Neural progenitor cell (in vitro differentiated cells): ENCODE results near the gene KIFC3. TPM values are rescaled to one million over a fixed set of nuclear protein-coding genes. Genes with fewer than 3 reads are reported as not detected.
"Not testable (repeated sequence)": the region's sequence is repeated elsewhere in the genome, so short reads cannot be mapped to it uniquely, and the experiment has no call there.

ENCODE experiments used
- DNase-seq: peaks from one replicate; pipeline ENCODE4 v3.0.0-alpha.2; 2016; ENCODE audit warnings: low spot score
- H2AFZ ChIP-seq: fragments of 200-600 bp; sonication (generic); replicated peaks from 2 replicates; pipeline ENCODE4 v1.6.1; 2016; ENCODE audit warnings: antibody characterized with exemption
- H3F3A ChIP-seq: fragments of 200-600 bp; sonication (generic); 2 replicates; pipeline ENCODE4 v1.6.1; 2016; ENCODE audit warnings: antibody characterized with exemption, low read depth
- H3K27ac ChIP-seq: fragments of 200-600 bp; sonication (generic); 2 replicates; pipeline ENCODE4 v1.5.1; 2016; ENCODE audit warnings: mild to moderate bottlenecking
- H3K27me3 ChIP-seq: fragments of 200-600 bp; sonication (generic); 2 replicates; pipeline ENCODE4 v1.6.1; 2016; ENCODE audit warnings: mild to moderate bottlenecking, moderate library complexity
- H3K36me3 ChIP-seq: fragments of 200-600 bp; sonication (generic); 2 replicates; pipeline ENCODE4 v1.5.1; 2016
- H3K4me1 ChIP-seq: fragments of 200-600 bp; sonication (generic); 2 replicates; pipeline ENCODE4 v1.6.1; 2016; ENCODE audit warnings: mixed run types
- H3K4me2 ChIP-seq: fragments of 200-600 bp; sonication (generic); 2 replicates; pipeline ENCODE4 v1.6.1; 2016
- H3K4me3 ChIP-seq: fragments of 200-600 bp; sonication (generic); 2 replicates; pipeline ENCODE4 v1.5.1; 2016
- H3K79me2 ChIP-seq: fragments of 200-600 bp; sonication (generic); 2 replicates; pipeline ENCODE4 v1.6.1; 2016; ENCODE audit warnings: low read depth
- H3K9ac ChIP-seq: fragments of 200-600 bp; sonication (generic); 2 replicates; pipeline ENCODE4 v1.6.1; 2016
- H3K9me3 ChIP-seq: fragments of 200-600 bp; sonication (generic); 2 replicates; pipeline ENCODE4 v1.5.1; 2016; ENCODE audit warnings: low read depth
- H4K20me1 ChIP-seq: fragments of 200-600 bp; sonication (generic); 2 replicates; pipeline ENCODE4 v1.6.1; 2016; ENCODE audit warnings: low read depth
- H3K27ac Mint-ChIP-seq: 3 replicates; pipeline ENCODE4 v1.8.0; 2021; ENCODE audit warnings: mixed read lengths
- H3K27me3 Mint-ChIP-seq: 2 replicates; pipeline ENCODE4 v1.8.0; 2022; ENCODE audit warnings: low read depth, mild to moderate bottlenecking, inconsistent platforms, moderate library complexity, mixed read lengths; ENCODE audit not compliant: insufficient read depth
- H3K36me3 Mint-ChIP-seq: 3 replicates; pipeline ENCODE4 v1.8.0; 2021; ENCODE audit warnings: mixed read lengths
- H3K4me1 Mint-ChIP-seq: 3 replicates; pipeline ENCODE4 v1.8.0; 2021; ENCODE audit warnings: mixed read lengths
- H3K4me3 Mint-ChIP-seq: 3 replicates; pipeline ENCODE4 v1.8.0; 2021; ENCODE audit warnings: mild to moderate bottlenecking, moderate library complexity, mixed read lengths
- H3K9me3 Mint-ChIP-seq: 3 replicates; pipeline ENCODE4 v1.8.0; 2020; ENCODE audit warnings: mixed read lengths
- CTCF ChIP-seq: fragments of 200-600 bp; sonication (generic); IDR thresholded peaks from 2 replicates; pipeline ENCODE4 v1.5.1; 2017; ENCODE audit warnings: antibody characterized with exemption, mild to moderate bottlenecking
- EZH2 ChIP-seq: fragments of 200-600 bp; sonication (generic); IDR thresholded peaks from 2 replicates; pipeline ENCODE4 v1.6.1; 2017; ENCODE audit warnings: antibody characterized with exemption, mild to moderate bottlenecking, moderate library complexity
- EZH2phosphoT487 ChIP-seq: fragments of 200-600 bp; sonication (generic); IDR thresholded peaks from 2 replicates; pipeline ENCODE4 v1.6.1; 2017; ENCODE audit warnings: antibody characterized with exemption
- total RNA-seq: library from RNA; depleted of rRNA; stranded (reverse); fragments of >200 nt; gene quantifications from 2 replicates; pipeline ENCODE4 v1.2.3, GENCODE V29; 2015; ENCODE audit warnings: low replicate concordance

Gene KIFC3
- total RNA-seq, 1 donor from 2014 or later, result 0.28 TPM

DNA sequence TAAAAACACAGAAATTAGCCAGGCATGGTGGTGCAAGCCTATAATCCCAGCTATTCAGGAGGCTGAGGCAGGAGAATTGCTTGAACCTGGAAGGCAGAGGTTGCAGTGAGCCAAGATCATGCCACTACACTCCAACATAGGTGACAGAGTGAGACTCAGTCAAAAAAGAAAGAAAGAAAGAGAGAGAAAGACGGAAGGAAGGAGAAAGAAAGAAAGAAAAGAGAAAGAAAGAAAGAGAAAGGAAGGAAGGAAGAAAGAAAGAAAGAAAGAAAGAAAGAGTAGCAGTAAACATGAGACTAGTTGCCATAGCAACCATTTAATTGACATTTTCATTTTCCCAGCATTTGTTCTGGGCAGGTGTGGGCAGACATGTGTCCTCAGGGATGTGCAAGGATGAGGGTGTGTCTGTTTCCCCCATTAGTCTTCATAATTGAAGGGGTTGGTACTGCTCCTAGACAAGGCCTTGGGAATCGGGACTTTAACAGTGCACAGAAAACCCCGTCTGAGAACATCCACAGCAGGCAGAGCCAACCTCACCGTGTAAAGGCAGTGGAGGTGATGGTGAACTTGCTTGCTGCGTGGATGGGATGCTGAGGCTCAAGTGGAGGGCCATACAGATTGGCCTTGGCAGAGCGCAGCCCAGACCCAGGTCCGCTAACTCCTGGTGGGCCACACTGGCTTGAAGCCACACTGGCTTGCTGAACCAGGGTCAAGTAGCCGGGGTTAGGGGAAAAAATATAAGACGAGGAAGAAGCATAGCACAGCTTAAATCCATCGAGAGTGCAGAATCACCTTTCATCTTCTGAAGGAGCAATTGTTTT is 35.2 kb upstream of the KIFC3 start:
- H3K36me3 ChIP-seq, result no peaks in the 10 kb centered on the region
- H3K4me3 Mint-ChIP-seq, result no peak overlapping the region
- peaks cover 16% of the 10 kb centered on the region for H3K4me1 ChIP-seq
- no peak overlapping the region for H3K4me3 ChIP-seq
- no peak overlapping the region for H3K9ac ChIP-seq
- H3K79me2 ChIP-seq, result no peaks in the 10 kb centered on the region
- TF ChIP-seq EZH2 (no peak), CTCF (no peak), EZH2phosphoT487 (no peak)
- no peak overlapping the region for H2AFZ ChIP-seq
- H3K36me3 Mint-ChIP-seq, result no peaks in the 10 kb centered on the region
- H3K9me3 Mint-ChIP-seq, result no peaks in the 10 kb centered on the region
- peaks cover 13% of the 10 kb centered on the region for H3K27me3 Mint-ChIP-seq
- no peaks in the 10 kb centered on the region for H3K27me3 ChIP-seq
- H4K20me1 ChIP-seq, result no peaks in the 10 kb centered on the region
- H3K4me2 ChIP-seq, result peak overlapping the region; percentile 5
- no peak overlapping the region for H3K27ac ChIP-seq
- no peaks in the 10 kb centered on the region for H3F3A ChIP-seq
- DNase-seq, result no peak
- H3K27ac Mint-ChIP-seq, result peak overlapping the region; percentile 27
- no peaks in the 10 kb centered on the region for H3K9me3 ChIP-seq
- H3K4me1 Mint-ChIP-seq, result peaks cover 38% of the 10 kb centered on the region

DNA sequence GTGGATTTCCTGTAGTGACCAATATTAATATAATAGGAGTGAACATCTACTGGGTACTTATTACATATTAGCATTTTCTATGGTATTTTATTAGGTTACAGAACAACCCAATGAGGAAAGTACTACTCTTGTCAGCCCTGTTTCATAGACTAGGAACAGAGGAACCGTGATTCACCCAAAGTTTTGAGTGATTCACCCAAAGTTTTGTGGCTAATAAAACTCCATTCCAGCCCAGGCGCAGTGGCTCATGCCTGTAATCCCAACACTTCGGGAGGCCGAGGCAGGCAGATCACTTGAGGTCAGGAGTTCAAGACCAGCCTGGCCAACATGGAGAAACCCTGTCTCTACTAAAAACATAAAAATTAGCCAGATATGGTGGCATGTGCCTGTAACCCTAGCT is 33.1 kb upstream of the KIFC3 start:
- H4K20me1 ChIP-seq, H3K27me3 ChIP-seq, H3K4me2 ChIP-seq, DNase-seq, H3K27ac ChIP-seq, H3K36me3 Mint-ChIP-seq, H3K9me3 Mint-ChIP-seq, H3K79me2 ChIP-seq, H3K27ac Mint-ChIP-seq, H3K4me3 Mint-ChIP-seq, H3K9ac ChIP-seq, H3F3A ChIP-seq, H3K36me3 ChIP-seq, H2AFZ ChIP-seq, H3K9me3 ChIP-seq, H3K4me3 ChIP-seq: not testable (repeated sequence)
- H3K27me3 Mint-ChIP-seq, result peaks cover 11% of the 10 kb centered on the region
- peaks cover 29% of the 10 kb centered on the region for H3K4me1 Mint-ChIP-seq
- H3K4me1 ChIP-seq, result peaks cover 16% of the 10 kb centered on the region

- no peak overlapping the region for H3K4me3 ChIP-seq
- Mint-ChIP-seq H3K9me3 (no peaks in the 10 kb centered on the region), H3K27me3 (peaks cover 11% of the 10 kb centered on the region), H3K36me3 (no peaks in the 10 kb centered on the region), H3K4me3 (no peak overlapping the region), H3K4me1 (peaks cover 29% of the 10 kb centered on the region), H3K27ac (peak overlapping the region; percentile 0)
- no peaks in the 10 kb centered on the region for H3K79me2 ChIP-seq
- TF ChIP-seq EZH2 (no peak), EZH2phosphoT487 (no peak), CTCF (no peak)
- H3K36me3 ChIP-seq, result no peaks in the 10 kb centered on the region
- H3F3A ChIP-seq, result no peaks in the 10 kb centered on the region
- H3K9me3 ChIP-seq, result no peaks in the 10 kb centered on the region
- no peaks in the 10 kb centered on the region for H4K20me1 ChIP-seq
- H3K9ac ChIP-seq, result no peak overlapping the region
- peaks cover 16% of the 10 kb centered on the region for H3K4me1 ChIP-seq
- no peaks in the 10 kb centered on the region for H3K27me3 ChIP-seq
- peak; percentile 48 for DNase-seq
- peak overlapping the region; percentile 23 for H3K4me2 ChIP-seq
- no peak overlapping the region for H3K27ac ChIP-seq
- peak overlapping the region; percentile 97 for H2AFZ ChIP-seq
Measured at GRCh38 chr16:57834936-57835335, 32.6 kb upstream of the KIFC3 start.

DNA sequence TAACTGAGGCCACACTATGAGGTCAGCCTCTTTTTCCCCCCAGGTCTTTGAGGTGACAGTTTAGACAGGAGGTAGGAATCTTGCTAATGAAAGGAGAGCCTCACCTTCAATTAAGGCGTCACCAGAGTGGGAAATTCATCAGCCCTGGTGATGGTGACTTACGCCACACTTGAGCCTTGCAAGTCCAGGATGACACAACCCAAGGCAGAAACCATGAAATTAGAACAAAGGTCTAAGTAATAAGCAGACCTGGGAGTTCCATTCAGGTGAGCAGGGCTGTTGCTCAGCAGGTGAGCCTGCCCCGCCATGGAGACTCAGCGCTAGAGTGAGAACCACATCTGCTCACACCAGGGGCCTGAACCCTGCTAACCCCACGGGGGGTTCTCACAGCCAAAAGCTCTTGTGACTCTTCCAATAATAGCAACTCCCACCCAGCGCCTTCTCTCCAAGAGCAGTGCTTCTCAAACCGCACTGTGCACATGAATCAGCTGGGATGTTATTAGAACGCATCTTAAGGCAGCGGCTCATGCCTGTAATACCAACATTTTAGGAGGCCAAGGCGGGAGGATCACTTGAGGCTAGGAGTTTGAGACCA is 28.7 kb upstream of the KIFC3 start:
- H3K4me3 Mint-ChIP-seq, result no peak overlapping the region
- Histone ChIP-seq H3K4me2 (no peak overlapping the region), H3K27me3 (no peaks in the 10 kb centered on the region), H4K20me1 (no peaks in the 10 kb centered on the region), H3F3A (no peaks in the 10 kb centered on the region), H3K9ac (no peak overlapping the region), H3K4me1 (peaks cover 9% of the 10 kb centered on the region), H3K4me3 (no peak overlapping the region), H3K9me3 (no peaks in the 10 kb centered on the region), H3K36me3 (no peaks in the 10 kb centered on the region), H3K27ac (no peak overlapping the region), H2AFZ (no peak overlapping the region), H3K79me2 (no peaks in the 10 kb centered on the region)
- H3K27me3 Mint-ChIP-seq, result peaks cover 6% of the 10 kb centered on the region
- H3K9me3 Mint-ChIP-seq, result no peaks in the 10 kb centered on the region
- peaks cover 9% of the 10 kb centered on the region for H3K4me1 Mint-ChIP-seq
- H3K36me3 Mint-ChIP-seq, result no peaks in the 10 kb centered on the region
- no peak for DNase-seq
- no peak for TF ChIP-seq EZH2
- H3K27ac Mint-ChIP-seq, result no peak overlapping the region
